IPS-11a (cell line): Measurements from ENCODE around the gene LNX1.

Experiments
- H3K4me3 ChIP-seq: one replicate; pipeline ENCODE4 v1.5.1; 2013; ENCODE audit warnings: low read depth, low read length, control low read depth

LNX1 gene

GRCh38 chr4:53574528-53574927, 16.8 kb downstream of the LNX1 start:
- H3K4me3 ChIP-seq = no peak overlapping the region

- no peak overlapping the region for H3K4me3 ChIP-seq
Observed at GRCh38 chr4:53573696-53574095, 17.6 kb downstream of the LNX1 start.

GRCh38 chr4:53572600-53572994, 18.7 kb downstream of the LNX1 start:
- H3K4me3 ChIP-seq = no peak overlapping the region

GRCh38 chr4:53571936-53572599, 19.2 kb downstream of the LNX1 start:
- H3K4me3 ChIP-seq = no peak overlapping the region

- no peak overlapping the region for H3K4me3 ChIP-seq
Observed at GRCh38 chr4:53563824-53564223, 27.5 kb downstream of the LNX1 start.

- no peak overlapping the region for H3K4me3 ChIP-seq
Observed at GRCh38 chr4:53562409-53562808, 28.9 kb downstream of the LNX1 start.

- no peak overlapping the region for H3K4me3 ChIP-seq
Observed at GRCh38 chr4:53559021-53559620, 32.2 kb downstream of the LNX1 start.

GRCh38 chr4:53558065-53558801, 33.1 kb downstream of the LNX1 start:
- H3K4me3 ChIP-seq = no peak overlapping the region

- H3K4me3 ChIP-seq = no peak overlapping the region
Observed at GRCh38 chr4:53557669-53558064, 33.6 kb downstream of the LNX1 start.

- no peak overlapping the region for H3K4me3 ChIP-seq
Observed at GRCh38 chr4:53556651-53557050, 34.6 kb downstream of the LNX1 start.

- no peak overlapping the region for H3K4me3 ChIP-seq
Observed at GRCh38 chr4:53553486-53554210, 37.6 kb downstream of the LNX1 start.

GRCh38 chr4:53552711-53553110, 38.6 kb downstream of the LNX1 start:
- H3K4me3 ChIP-seq = no peak overlapping the region

GRCh38 chr4:53551958-53552357, 39.3 kb downstream of the LNX1 start:
- H3K4me3 ChIP-seq = no peak overlapping the region

- no peak overlapping the region for H3K4me3 ChIP-seq
Observed at GRCh38 chr4:53551281-53551864, 39.9 kb downstream of the LNX1 start.

GRCh38 chr4:53548662-53549061, 42.6 kb downstream of the LNX1 start:
- H3K4me3 ChIP-seq = no peak overlapping the region

- H3K4me3 ChIP-seq = no peak overlapping the region
Observed at GRCh38 chr4:53547983-53548382, 43.3 kb downstream of the LNX1 start.

GRCh38 chr4:53545942-53546581, 45.2 kb downstream of the LNX1 start:
- no peak overlapping the region for H3K4me3 ChIP-seq

GRCh38 chr4:53545273-53545672, 46.0 kb downstream of the LNX1 start:
- H3K4me3 ChIP-seq = no peak overlapping the region

GRCh38 chr4:53543561-53543960, 47.7 kb downstream of the LNX1 start:
- H3K4me3 ChIP-seq = no peak overlapping the region

- no peak overlapping the region for H3K4me3 ChIP-seq
Observed at GRCh38 chr4:53541577-53542206, 49.6 kb downstream of the LNX1 start.
